NCI-H524 (cell line): ENCODE data around the gene PARP14.
A peak's percentile ranks its signal among the peaks of the same experiment; 100 is the strongest.
"Not testable (repeated sequence)": the region's sequence is repeated elsewhere in the genome, so short reads cannot be mapped to it uniquely, and the experiment has no call there.

ENCODE experiments used
- DNase-seq, 2 experiments: peaks; one replicate each; lab custom pipeline; 2025; lab: John Stamatoyannopoulos, UW

PARP14 gene, protein sequence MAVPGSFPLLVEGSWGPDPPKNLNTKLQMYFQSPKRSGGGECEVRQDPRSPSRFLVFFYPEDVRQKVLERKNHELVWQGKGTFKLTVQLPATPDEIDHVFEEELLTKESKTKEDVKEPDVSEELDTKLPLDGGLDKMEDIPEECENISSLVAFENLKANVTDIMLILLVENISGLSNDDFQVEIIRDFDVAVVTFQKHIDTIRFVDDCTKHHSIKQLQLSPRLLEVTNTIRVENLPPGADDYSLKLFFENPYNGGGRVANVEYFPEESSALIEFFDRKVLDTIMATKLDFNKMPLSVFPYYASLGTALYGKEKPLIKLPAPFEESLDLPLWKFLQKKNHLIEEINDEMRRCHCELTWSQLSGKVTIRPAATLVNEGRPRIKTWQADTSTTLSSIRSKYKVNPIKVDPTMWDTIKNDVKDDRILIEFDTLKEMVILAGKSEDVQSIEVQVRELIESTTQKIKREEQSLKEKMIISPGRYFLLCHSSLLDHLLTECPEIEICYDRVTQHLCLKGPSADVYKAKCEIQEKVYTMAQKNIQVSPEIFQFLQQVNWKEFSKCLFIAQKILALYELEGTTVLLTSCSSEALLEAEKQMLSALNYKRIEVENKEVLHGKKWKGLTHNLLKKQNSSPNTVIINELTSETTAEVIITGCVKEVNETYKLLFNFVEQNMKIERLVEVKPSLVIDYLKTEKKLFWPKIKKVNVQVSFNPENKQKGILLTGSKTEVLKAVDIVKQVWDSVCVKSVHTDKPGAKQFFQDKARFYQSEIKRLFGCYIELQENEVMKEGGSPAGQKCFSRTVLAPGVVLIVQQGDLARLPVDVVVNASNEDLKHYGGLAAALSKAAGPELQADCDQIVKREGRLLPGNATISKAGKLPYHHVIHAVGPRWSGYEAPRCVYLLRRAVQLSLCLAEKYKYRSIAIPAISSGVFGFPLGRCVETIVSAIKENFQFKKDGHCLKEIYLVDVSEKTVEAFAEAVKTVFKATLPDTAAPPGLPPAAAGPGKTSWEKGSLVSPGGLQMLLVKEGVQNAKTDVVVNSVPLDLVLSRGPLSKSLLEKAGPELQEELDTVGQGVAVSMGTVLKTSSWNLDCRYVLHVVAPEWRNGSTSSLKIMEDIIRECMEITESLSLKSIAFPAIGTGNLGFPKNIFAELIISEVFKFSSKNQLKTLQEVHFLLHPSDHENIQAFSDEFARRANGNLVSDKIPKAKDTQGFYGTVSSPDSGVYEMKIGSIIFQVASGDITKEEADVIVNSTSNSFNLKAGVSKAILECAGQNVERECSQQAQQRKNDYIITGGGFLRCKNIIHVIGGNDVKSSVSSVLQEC (N-terminal part only)

DNA sequence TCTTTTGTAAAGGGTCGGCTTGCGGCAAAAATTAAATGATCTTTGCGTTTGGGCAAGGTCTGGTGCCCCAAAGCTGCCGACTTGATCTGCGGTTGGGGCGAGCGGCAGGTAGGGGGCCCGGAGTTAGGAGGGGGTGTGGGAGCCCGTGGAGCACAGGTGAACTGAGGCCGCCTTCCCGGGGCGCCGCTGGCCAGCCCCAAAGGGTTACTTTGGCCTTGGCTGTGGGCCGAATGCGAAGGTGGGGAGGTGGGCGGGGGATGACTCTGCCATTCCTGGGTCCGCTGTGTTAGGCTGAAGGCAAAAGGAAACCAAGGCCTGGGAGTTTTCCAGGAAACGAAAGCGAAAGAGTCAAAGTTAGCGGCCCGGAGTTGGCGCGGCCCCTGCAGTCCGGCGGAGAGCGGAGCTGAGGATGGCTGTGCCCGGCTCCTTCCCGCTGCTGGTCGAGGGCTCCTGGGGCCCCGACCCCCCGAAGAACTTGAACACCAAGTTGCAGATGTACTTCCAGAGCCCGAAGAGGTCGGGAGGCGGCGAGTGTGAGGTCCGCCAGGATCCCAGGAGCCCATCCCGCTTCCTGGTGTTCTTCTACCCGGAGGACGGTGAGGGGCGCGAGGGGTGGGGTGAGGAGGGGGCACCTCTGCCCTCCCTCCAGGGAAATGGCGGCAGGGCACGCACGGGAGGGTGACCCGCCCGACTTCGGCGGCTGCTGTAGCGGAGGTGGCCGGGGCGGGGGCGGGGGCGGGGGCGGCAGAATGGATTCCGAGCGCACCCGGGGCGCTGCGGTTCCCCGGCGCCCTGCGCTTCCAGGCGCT, at the start of gene PARP14:
Gene PARP14, plus strand, starts transcription at position 365 of the 809 bp plus-strand sequence. Its CDS starts 45 bp downstream, at position 410.
- peak in 1 of 2 experiments; percentile 50 for DNase-seq

DNA sequence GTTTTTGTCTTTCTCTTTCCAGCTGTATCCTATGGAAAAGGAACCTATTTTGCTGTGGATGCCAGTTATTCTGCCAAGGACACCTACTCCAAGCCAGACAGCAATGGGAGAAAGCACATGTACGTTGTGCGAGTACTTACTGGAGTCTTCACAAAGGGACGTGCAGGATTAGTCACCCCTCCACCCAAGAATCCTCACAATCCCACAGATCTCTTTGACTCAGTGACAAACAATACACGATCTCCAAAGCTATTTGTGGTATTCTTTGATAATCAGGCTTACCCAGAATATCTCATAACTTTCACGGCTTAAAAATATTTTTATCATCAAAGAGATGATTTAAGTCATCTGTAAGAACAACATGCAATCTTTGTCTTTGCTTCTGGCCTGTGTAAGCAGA, 44.9 kb upstream of the PARP14 start:
- DNase-seq = no peak

DNA sequence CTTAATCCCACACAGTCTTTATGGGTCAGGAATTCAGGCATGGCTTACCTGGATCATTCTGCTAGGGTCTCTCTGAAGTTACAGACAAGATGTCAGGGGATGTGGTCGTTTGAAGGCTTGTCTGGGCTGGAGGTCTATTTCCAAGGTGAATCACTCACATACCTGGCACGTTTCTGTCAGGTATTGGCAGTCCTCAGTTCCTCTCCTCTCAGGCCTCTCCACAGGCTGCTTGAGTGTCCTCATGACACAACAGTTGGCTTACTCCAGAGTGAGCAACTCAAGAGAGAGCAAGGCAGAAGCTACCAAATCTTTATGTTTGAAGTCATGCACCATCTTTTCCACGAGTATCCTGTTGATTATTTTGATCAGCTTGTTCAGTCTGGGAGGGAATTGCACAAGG, 43.9 kb upstream of the PARP14 start:
- DNase-seq = no peak

DNA sequence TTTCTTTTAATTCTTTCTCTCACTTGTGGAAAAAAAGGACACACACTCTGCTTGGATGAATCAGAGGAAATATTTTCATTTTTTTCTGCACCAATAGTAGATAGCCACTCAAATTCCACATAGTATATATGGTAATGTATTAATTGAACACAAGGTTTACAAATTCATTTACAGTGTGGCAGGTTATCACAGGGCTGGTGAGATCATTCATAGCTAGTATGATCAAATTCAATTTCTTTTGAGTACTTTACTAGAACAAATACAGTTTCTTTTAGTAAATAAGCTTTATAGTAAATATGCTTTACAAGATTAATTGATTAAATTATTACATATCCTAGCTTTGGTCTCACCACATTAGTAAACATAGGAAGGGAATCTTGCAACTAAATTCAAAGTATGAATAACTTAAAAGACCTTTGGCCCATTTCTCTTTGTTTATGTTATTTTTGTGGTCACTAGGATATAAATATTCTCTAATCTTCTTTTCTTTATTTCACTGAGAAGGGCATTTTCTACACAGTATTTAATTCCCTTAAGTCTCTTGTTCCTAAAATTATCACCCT, 40.1 kb upstream of the PARP14 start:
- no peak for DNase-seq

DNA sequence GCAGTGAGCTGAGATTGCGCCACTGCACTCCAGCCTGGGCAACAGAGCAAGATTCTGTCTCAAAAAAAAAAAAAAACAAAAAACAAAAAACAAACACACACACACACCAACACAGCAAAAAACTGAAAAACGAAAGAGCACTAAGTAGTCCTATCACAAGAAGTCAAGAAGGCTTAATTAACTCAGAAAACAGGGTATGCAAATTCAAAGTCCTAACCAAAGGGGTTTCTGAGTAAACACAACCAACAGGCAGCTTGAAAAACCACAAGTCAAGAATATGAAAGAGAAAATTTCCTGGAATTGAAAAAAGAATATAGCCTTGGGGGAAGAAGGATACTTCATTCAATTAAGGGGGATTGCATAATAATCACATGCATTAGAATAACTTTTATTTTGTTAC, 37.7 kb upstream of the PARP14 start:
- DNase-seq = no peak

DNA sequence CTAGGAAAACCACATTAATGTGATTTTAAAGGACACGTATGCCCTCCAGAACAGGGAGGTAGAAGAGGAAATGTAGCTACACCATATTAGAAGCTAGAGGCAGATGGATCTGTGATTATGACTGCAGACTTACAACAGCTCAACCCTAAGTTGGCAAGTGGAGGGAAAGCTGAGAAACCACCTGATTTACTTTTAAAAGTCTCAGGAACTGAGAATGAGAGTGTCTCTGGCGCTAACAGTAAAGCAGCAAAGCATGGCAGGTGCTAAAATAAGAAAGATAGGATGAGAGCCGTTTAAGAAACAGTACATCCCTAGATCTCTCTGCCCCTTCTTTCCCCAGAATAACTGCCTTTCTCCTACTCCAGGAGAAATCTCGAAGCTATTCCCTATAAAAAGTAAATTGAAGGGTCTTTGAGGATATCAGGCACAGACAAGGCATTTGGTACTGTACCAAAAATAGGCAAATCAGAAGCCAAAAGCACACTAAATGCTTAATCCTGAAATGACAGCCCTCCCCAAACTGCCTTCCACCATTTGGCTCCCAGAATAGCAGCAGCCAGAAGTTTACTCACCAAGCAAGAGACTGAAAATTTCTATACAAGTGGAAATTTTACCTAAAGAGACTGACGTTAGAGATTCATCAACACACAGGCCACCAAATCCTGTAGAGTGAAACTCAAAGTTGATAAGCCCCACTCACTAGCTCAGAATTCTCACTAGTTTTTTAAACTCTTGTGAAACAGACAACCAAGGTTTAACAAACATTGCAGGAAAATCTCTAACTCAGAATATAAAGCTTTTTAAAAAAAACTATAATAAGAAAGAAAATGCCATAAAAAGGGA, 34.3 kb upstream of the PARP14 start:
- DNase-seq = no peak

DNA sequence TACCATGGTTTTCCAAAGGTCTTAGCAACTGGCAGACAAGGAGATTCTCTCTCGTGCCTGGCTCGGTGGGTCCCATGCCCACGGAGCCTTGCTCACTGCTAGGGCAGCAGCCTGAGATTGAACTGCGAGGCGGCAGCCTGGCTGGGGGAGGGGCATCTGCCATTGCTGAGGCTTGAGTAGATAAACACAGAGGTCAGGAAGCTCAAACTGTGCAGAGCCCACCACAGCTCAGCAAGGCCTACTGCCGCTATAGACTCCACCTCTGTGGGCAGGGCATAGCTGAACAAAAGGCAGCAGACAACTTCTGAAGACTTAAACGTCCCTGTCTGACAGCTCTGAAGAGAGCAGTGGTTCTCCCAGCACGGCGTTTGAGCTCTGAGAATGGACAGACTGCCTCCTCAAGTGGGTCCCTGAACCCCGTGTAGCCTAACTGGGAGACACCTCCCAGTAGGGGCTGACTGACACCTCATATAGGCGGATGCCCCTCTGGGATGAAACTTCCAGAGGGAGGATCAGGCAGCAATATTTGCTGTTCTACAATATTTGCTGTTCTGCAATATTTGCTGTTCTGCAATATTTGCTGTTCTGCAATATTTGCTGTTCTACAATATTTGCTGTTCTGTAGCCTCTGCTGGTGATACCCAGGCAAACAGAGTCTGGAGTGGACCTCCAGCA, 29.3 kb upstream of the PARP14 start:
- DNase-seq = not testable (repeated sequence)

DNA sequence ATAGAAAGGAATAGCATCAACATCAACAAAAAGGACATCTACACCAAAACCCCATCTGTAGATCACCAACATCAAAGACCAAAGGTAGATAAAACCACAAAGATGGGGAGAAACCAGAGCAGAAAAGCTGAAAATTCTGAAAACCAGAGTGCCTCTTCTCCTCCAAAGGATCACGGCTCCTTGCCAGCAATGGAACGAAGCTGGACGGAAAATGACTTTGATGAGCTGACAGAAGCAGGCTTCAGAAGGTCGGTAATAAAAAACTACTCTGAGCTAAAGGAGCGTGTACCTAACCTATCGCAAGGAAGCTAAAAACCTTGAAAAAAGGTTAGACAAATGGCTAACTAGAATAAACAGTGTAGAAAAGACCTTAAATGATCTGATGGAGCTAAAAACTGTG, 28.7 kb upstream of the PARP14 start:
- DNase-seq = not testable (repeated sequence)

DNA sequence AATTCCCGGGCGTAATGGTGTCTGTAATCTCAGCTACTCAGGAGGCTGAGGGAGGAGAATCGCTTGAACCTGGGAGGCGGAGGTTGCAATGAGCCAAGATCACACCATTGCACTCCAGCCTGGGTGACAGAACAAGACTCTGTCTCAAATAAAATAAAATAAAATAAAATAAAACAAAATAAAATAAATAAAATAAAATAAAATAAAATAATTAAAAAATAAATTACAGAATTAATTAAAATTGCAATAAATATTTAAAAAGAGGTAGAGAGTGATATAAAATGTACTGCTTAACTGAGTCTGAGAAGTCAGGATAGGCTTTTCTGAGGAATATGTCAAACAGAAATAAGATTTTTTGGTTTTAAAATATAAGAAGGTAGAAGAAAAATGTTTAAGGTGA, 22.3 kb upstream of the PARP14 start:
- DNase-seq = not testable (repeated sequence)

DNA sequence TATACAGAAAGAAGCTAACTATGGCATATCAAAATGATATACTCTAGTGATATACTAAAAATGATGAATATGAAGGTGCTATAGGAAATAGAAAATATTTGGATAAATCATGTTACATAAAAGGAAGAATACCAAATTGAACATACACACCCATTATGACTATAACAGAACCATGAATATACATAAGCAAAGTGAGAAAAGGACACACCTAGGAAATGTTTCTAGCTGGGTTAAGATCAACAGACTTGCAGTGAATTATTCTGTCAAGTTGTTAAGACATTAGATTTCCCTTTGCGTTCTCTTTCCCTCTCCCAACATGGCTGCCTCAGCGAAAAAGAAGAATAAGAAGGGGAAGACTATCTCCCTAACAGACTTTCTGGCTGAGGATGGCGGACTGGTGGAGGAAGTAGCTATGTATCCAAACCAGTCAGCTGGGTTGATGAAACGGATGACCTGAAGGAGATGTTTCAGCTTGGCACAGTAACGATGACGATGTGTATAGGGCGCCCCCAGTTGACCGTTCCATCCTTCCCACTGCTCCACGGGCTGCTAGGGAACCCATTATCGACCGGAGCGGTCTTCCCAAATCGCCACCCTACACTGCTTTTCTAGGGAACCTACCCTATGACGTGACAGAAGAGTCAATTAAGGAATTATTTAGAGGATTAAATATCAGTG, 20.2 kb upstream of the PARP14 start:
- DNase-seq = no peak

DNA sequence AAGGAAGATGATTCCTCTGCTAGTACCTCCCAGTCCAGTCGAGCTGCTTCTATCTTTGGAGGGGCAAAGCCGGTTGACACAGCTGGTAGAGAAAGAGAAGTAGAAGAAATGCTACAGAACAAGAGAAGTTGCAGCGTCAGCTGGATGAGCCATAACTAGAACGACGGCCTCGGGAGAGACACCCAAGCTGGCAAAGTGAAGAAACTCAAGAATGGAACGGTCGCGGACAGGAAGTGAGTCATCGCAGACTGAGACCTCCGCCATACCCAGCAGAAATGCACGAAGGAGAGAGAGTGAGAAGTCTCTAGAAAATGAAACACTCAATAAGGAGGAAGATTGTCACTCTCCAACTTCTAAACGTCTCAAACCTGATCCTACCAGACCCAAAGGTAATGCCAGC, 19.0 kb upstream of the PARP14 start:
- no peak for DNase-seq

DNA sequence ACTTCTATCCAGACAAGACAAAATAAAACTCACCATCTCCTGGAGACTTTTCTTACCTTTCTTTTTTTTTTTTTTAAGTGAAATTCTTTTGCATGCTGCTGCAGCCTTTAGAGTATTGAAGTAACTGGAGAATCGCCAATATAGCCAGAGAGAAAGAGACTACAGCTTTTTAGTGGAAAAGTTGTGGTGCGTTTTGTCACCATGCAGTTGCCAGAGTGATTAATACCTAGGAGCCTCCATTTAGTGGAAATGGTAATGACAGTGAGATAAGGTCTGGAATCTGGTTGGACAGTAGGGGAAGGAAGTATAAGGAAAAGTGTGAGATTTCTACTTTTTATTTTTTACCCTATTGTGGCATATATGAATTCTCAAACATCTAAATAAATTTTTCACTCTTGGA, 18.1 kb upstream of the PARP14 start:
- DNase-seq = no peak

DNA sequence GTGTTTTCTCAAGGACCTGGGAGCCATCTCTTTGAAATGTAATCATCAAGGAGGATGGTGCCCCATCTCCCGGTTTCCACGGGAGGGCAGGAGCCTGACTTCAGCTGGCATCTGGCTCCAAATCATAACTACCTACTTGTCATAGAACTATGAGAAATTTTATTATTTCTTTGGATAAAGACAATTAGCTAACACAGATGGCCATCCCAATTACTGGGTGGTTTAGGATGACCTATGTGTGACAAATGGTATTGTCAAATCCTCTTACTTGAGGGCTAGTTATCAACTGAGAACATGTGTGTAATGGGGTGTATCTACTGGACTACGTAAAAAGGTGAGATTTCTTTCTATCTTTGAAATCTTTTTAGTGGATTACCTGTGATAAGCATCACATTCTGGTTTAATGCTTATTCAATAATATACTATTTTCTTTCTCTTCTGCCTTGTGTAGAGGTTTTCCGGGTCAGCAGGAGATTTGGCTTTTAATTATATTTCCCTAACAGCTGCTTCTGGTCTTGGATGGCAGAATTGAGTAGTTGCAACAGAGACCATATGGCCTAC, 15.3 kb upstream of the PARP14 start:
- DNase-seq = peak; percentile 98 to 99

DNA sequence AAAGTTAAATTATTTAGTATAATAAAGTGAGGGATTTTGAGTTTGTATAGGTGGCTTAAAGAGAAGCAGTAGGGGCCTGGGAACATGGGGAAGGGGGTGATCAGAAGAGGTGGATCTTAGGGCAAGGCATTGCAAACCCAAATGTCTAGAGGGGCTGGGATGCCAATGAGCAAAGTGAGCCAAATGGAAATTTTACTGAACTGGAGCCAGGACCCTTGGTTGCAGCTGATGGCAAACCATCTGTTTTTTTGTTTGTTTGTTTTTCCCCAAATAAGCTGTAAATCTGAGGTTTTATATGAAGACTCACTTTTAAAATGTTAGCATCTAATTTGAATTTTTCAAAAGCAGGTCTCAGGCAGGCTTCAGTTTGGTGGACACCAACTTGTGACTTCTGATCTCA, 14.8 kb upstream of the PARP14 start:
- peak in 1 of 2 experiments; percentile 82 for DNase-seq

DNA sequence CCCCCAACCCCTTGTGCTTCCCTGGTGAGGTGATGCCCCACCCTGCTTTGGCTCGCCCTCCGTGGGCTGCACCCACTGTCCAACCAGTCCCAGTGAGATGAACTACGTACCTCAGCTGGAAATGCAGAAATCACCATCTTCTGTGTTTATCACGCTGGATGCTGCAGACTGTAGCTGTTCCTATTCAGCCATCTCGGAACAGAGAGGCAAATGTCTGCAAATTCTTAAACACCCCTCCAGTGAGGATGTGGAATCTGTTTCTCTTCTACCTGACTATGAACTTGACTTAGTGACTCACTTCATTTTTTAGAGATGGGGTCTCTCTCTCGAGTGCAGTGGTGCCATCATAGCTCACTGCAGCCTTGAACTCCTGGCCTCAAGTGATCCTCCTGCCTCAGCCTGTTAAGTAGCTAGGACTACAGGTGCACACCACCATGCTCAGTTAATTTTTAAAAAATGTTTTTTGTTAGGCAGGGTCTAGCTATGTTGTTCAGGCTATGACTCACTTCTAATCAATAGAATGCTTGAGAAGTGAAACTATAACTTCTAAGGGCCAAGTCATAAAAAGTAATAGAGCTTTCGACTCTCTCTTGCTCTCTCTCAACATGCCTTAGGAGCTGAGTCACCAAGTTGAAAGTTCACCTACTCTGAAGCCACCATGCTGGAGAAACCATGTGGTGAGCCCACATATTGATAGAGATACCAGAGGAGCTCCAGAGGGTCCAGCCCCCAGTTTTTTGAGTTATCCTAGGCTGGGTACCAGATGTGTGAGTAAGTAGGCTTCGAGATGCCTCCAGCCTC, 11.5 kb upstream of the PARP14 start:
- no peak for DNase-seq

DNA sequence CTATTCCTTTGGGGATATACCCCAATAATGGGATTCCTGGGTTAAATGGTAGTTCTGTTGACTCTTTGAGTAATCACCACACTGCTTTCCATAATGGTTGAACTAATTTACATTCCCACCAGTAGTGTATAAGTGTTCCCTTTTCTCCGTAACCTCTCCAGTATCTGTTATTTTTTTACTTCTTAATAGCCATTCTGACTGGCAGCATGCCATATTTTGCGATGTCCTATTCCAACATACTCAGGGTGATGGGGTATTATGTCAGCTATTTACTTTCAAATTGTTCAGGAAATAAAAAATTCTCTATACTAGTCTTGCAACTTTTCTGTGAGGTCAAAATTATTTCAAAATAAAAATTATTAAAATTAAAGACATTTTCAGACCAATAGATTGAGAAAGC, 9.1 kb upstream of the PARP14 start:
- no peak for DNase-seq

DNA sequence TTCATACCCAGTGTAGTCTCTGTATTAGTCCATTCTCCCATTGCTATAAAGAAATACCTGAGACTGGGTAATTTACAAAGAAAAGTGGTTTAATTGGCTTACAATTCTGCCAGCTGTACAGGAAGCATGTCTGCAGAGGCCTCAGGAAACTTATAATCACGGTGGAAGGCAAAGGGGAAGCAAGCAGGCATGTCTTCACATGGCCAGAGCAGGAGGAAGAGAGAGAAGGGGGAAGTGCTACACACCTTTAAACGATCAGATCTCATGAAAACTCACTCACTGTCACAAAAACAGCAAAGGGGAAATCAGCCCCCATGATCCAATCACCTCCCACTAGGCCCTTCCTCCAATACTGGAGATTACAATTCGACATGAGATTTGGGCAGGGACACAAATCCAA, 6.3 kb upstream of the PARP14 start:
- DNase-seq = no peak

DNA sequence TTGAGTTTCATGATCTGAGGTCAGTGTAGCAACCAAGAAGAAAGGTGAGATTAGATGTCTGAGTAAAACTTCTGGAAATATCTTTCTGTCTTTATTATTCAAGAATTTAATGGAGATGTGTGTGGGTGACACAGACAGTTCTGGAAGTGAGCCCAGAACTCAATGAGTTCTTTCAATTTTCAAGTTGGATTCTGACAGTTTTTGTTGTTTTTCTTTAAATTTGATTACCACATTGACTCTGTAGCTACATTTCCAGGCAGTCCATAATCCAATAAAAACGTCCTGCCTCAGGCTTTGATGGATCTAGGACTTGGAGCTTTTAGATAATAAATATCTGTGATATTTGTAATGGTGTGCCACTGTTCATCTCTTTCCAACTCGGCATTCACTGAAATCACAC, 3.9 kb upstream of the PARP14 start:
- DNase-seq = no peak
